HCT116 (cell line): ENCODE results near the gene EVI5L. TPM values are rescaled to one million over a fixed set of nuclear protein-coding genes. Genes with fewer than 3 reads are reported as not detected.
A peak's percentile ranks its signal among the peaks of the same experiment; 100 is the strongest.

Experiments
- ATAC-seq: fragments of 200-7000 bp; cut with Tn5 transposase; 2 replicates; pipeline ENCODE4 v1.9.1; 2020; ENCODE audit warnings: mild to moderate bottlenecking, moderate library complexity
- BruUV-seq: library from RNA; stranded (reverse); fragments of 400-500 nt; replicated peaks from 2 replicates; lab custom pipeline; 2021; lab: Mats Ljungman, UMichigan
- CTCF ChIA-PET: fragments of 300-600 bp; sonication (Branson Sonifier 250); formaldehyde crosslinking; loops from one replicate; lab custom pipeline; 2021; ENCODE audit warnings: antibody characterized with exemption; lab: Charles Lee
- POLR2A ChIA-PET: fragments of 300-600, 350-600 bp; sonication (Branson Sonifier 250); formaldehyde crosslinking; loops from one replicate; lab custom pipeline; 2021; ENCODE audit warnings: antibody characterized with exemption; lab: Charles Lee
- RAD21 ChIA-PET, 2 experiments: fragments of 300-600 bp; sonication (Branson Sonifier 250); formaldehyde crosslinking; loops; one replicate each; lab custom pipeline; 2023; ENCODE audit warnings: low total read pairs in 2 of 2; ENCODE audit not compliant: uncharacterized antibody in 2 of 2, unreplicated experiment in 2 of 2, low non-redundant PET in 1 of 2; lab: Charles Lee
- DNase-seq: peaks from one replicate; pipeline ENCODE4 v3.0.0-alpha.2; 2010; ENCODE audit warnings: low read depth, low spot score
- H2AFZ ChIP-seq: fragments of 200-600 bp; shearing (Covaris generic), sonication (generic); 2 replicates; pipeline ENCODE4 v1.6.1; 2017; ENCODE audit warnings: low read depth, mixed run types, mixed read lengths, antibody characterized with exemption, low read length; ENCODE audit not compliant: poor library complexity, severe bottlenecking
- H3K27ac ChIP-seq: 2 replicates; pipeline ENCODE4 v1.5.1; 2012; ENCODE audit warnings: low read depth, low read length
- H3K27me3 ChIP-seq: fragments of 200-600 bp; sonication (generic); 2 replicates; pipeline ENCODE4 v1.6.1; 2016; ENCODE audit warnings: mixed run types, low read length, mixed read lengths; ENCODE audit not compliant: insufficient read depth
- H3K36me3 ChIP-seq, 2 experiments: fragments of 200-500 bp in 1 of 2; fragments of 200-600 bp in 1 of 2; sonication (Bioruptor generic) in 1 of 2; sonication (generic) in 1 of 2; 2 replicates each; pipeline versions ENCODE4 v1.5.1 to v1.6.1; 2014 to 2016; ENCODE audit warnings: low read length in 2 of 2, inconsistent platforms in 1 of 2, mixed read lengths in 1 of 2, mixed run types in 1 of 2; ENCODE audit not compliant: insufficient read depth in 2 of 2, control insufficient read depth in 1 of 2
- H3K4me1 ChIP-seq, 2 experiments: fragments of 200-600 bp in 1 of 2; sonication (generic) in 1 of 2; 2 replicates each; pipeline versions ENCODE4 v1.5.1 to v1.6.1; 2012 to 2017; ENCODE audit warnings: low read length in 2 of 2, inconsistent platforms in 1 of 2, mild to moderate bottlenecking in 1 of 2, mixed read lengths in 1 of 2, mixed run types in 1 of 2, moderate library complexity in 1 of 2; ENCODE audit not compliant: insufficient read depth in 2 of 2, control insufficient read depth in 1 of 2
- H3K4me2 ChIP-seq: fragments of 200-600 bp; sonication (generic); 2 replicates; pipeline ENCODE4 v1.6.1; 2017; ENCODE audit warnings: mixed run types, low read length, mixed read lengths
- H3K4me3 ChIP-seq, 2 experiments: fragments of 200-600 bp in 1 of 2; sonication (generic) in 1 of 2; replicated peaks in 1 of 2; 2 replicates each; pipeline ENCODE4 v1.5.1; 2011 to 2016; ENCODE audit warnings: low read length in 2 of 2, control low read depth in 1 of 2, low read depth in 1 of 2, mild to moderate bottlenecking in 1 of 2, mixed read lengths in 1 of 2, mixed run types in 1 of 2
- H3K79me2 ChIP-seq: fragments of 200-600 bp; sonication (generic); 2 replicates; pipeline ENCODE4 v1.6.1; 2017; ENCODE audit warnings: mild to moderate bottlenecking, mixed run types, low read length, moderate library complexity, mixed read lengths; ENCODE audit not compliant: insufficient read depth
- H3K9ac ChIP-seq: fragments of 200-600 bp; sonication (generic); 2 replicates; pipeline ENCODE4 v1.6.1; 2016; ENCODE audit warnings: low read length, mixed read lengths
- H3K9me2 ChIP-seq: fragments of 200-600 bp; sonication (generic), shearing (Covaris generic); 2 replicates; pipeline ENCODE4 v1.6.1; 2017; ENCODE audit warnings: mixed run types, mild to moderate bottlenecking, moderate library complexity; ENCODE audit not compliant: insufficient read depth
- H3K9me3 ChIP-seq, 2 experiments: fragments of 200-500 bp in 1 of 2; fragments of 200-600 bp in 1 of 2; sonication (Bioruptor generic) in 1 of 2; sonication (generic) in 1 of 2; 2 replicates each; pipeline ENCODE4 v1.6.1; 2014 to 2017; ENCODE audit warnings: low read length in 2 of 2, mixed read lengths in 2 of 2, inconsistent platforms in 1 of 2, low read depth in 1 of 2, mild to moderate bottlenecking in 1 of 2, mixed run types in 1 of 2, moderate library complexity in 1 of 2; ENCODE audit not compliant: control insufficient read depth in 1 of 2, insufficient read depth in 1 of 2
- H4K20me1 ChIP-seq: fragments of 200-600 bp; sonication (generic), shearing (Covaris generic); 2 replicates; pipeline ENCODE4 v1.6.1; 2017; ENCODE audit warnings: mixed run types, mild to moderate bottlenecking, moderate library complexity; ENCODE audit not compliant: insufficient read depth
- CEBPB ChIP-seq: IDR thresholded peaks from 2 replicates; pipeline ENCODE4 v1.6.1; 2012; ENCODE audit warnings: low read depth
- CTCF ChIP-seq, 3 experiments: fragments of 200-600 bp in 1 of 3; sonication (generic) in 1 of 3; IDR thresholded peaks in 2 of 3; conservative IDR thresholded peaks in 1 of 3; 2 replicates each; pipeline ENCODE4 v1.5.1; 2012 to 2017; ENCODE audit warnings: low read depth in 2 of 3, low read length in 2 of 3, antibody characterized with exemption in 1 of 3, borderline replicate concordance in 1 of 3, control low read depth in 1 of 3, mild to moderate bottlenecking in 1 of 3, mixed read lengths in 1 of 3, mixed run types in 1 of 3, moderate library complexity in 1 of 3; ENCODE audit not compliant: insufficient read depth in 1 of 3
- EGR1 ChIP-seq: IDR thresholded peaks from 2 replicates; pipeline ENCODE4 v1.6.1; 2012; ENCODE audit warnings: low read depth
- ELF1 ChIP-seq: IDR thresholded peaks from 2 replicates; pipeline ENCODE4 v1.6.1; 2012; ENCODE audit warnings: low read depth, borderline replicate concordance
- EZH2phosphoT487 ChIP-seq: fragments of 200-600 bp; IDR thresholded peaks from 2 replicates; pipeline ENCODE4 v1.6.1; 2018; ENCODE audit warnings: antibody characterized with exemption, borderline replicate concordance
- POLR2A ChIP-seq: IDR thresholded peaks from 2 replicates; pipeline ENCODE4 v1.7.0; 2011; ENCODE audit warnings: borderline replicate concordance; ENCODE audit not compliant: insufficient read depth, insufficient read length; ENCODE audit errors: extremely low read depth
- POLR2AphosphoS5 ChIP-seq: IDR thresholded peaks from 2 replicates; pipeline ENCODE4 v1.6.1; 2011; ENCODE audit warnings: mild to moderate bottlenecking, low read depth, low read length, moderate library complexity
- RAD21 ChIP-seq: IDR thresholded peaks from 2 replicates; pipeline ENCODE4 v1.6.1; 2012; ENCODE audit warnings: low read depth, mild to moderate bottlenecking
- SIN3A ChIP-seq: IDR thresholded peaks from 2 replicates; pipeline ENCODE4 v1.6.1; 2012; ENCODE audit warnings: low read depth
- SP1 ChIP-seq: IDR thresholded peaks from 2 replicates; pipeline ENCODE4 v1.6.1; 2012; ENCODE audit warnings: low read depth
- ZBTB33 ChIP-seq: IDR thresholded peaks from 2 replicates; pipeline ENCODE4 v1.6.1; 2011; ENCODE audit warnings: mild to moderate bottlenecking, low read length, moderate library complexity; ENCODE audit not compliant: insufficient replicate concordance; ENCODE audit errors: extremely low read depth
- ZNF274 ChIP-seq: fragments of 200-500 bp; sonication (Bioruptor generic); IDR thresholded peaks from 2 replicates; pipeline ENCODE4 v1.6.1; 2014; ENCODE audit warnings: mild to moderate bottlenecking, low read depth, low read length, inconsistent platforms
- intact Hi-C: fragments of 100-400 bp; cut with micrococcal nuclease; formaldehyde crosslinking; loops from 2 replicates; pipeline ENCODE4 v1.10.0; 2022
- total RNA-seq: library from RNA; stranded (reverse); gene quantifications from one replicate; pipeline ENCODE4 v1.2.1, GENCODE V29; 2021; ENCODE audit not compliant: unreplicated experiment

The EVI5L gene
- total RNA-seq, 1 experiment from 2014 or later = 15.0 TPM

GRCh38 chr19:7902796-7903243 is 72.8 kb downstream of the EVI5L start:
- DNase-seq (no peak), ATAC-seq (peak; percentile 13; the same call in 1 of the 2 replicates)
- Histone ChIP-seq H3K9ac (peak overlapping the region; percentile 97), H3K27ac (peak overlapping the region; percentile 92), H3K4me1 (peaks cover 3 to 30% of the 10 kb centered on the region in 2 experiments; a peak in 2 of 4 replicates), H3K36me3 (peaks cover 0 to 9% of the 10 kb centered on the region in 2 experiments; a peak in 2 of 4 replicates), H3K79me2 (peaks cover 48% of the 10 kb centered on the region), H3K9me2 (no peaks in the 10 kb centered on the region), H2AFZ (no peak overlapping the region), H4K20me1 (no peaks in the 10 kb centered on the region), H3K27me3 (no peaks in the 10 kb centered on the region), H3K9me3 (no peaks in the 10 kb centered on the region), H3K4me2 (peak overlapping the region; percentile 96), H3K4me3 (peak overlapping the region; percentile 75 to 79)
- ChIA-PET RAD21 (interaction anchor here in 1 of 2 experiments (1.0 kb wide), 1 partner anchor 34 kb away, joined by 4 read pairs; no protein-coding TSS in a partner anchor), POLR2A (interaction anchor here (1.2 to 2.1 kb wide), 5 partner anchors 14 to 34 kb away, joined by 5 to 11 read pairs (median 8); partner anchors contain the start of genes LRRC8E and SNAPC2), CTCF (interaction anchor here (0.9 to 1.2 kb wide), 11 partner anchors 10 to 611 kb away, joined by 3 to 18 read pairs (median 4); partner anchors contain the start of genes SNAPC2 and ZNF414)
- TSS peak; percentile 87 for BruUV-seq
- intact Hi-C loops = loop anchor here (2.0 kb wide), 1 partner anchor 14 kb away; the partner anchor contains the start of gene LRRC8E
- TF ChIP-seq SP1 = no peak
- TF ChIP-seq ZBTB33 = no peak
- no peak for TF ChIP-seq RAD21
- TF ChIP-seq POLR2A = no peak
- no peak; the same call in 1 of the 2 replicates for TF ChIP-seq POLR2AphosphoS5
- TF ChIP-seq ZNF274 = no peak
- TF ChIP-seq ELF1 = no peak
- no peak for TF ChIP-seq CEBPB
- TF ChIP-seq EGR1 = no peak
- no peak for TF ChIP-seq EZH2phosphoT487
- no peak for TF ChIP-seq CTCF (IDR thresholded peaks at IDR 0.05 in 2 of 3, conservative IDR thresholded peaks at IDR 0.05 in 1 of 3; ENCODE audit: borderline replicate concordance in 1 of 3, insufficient read depth in 1 of 3, low read depth in 2 of 3, low read length in 2 of 3)
- TF ChIP-seq SIN3A = no peak
